Astrocyte (in vitro differentiated cells and primary cell): ENCODE measurements around the gene CCT8L2.
"Not testable (repeated sequence)": the region's sequence is repeated elsewhere in the genome, so short reads cannot be mapped to it uniquely, and the experiment has no call there.

Experiments
- EZH2 ChIP-seq: IDR thresholded peaks from 2 replicates; pipeline ENCODE4 v1.6.1; 2012; ENCODE audit warnings: mild to moderate bottlenecking, low read length, inconsistent platforms; ENCODE audit not compliant: insufficient read depth
- TF ChIP-seq, protein P1 (sequence below): IDR thresholded peaks from 2 replicates; pipeline ENCODE4 v1.5.1; 2011; ENCODE audit warnings: low read depth, mild to moderate bottlenecking, inconsistent platforms, low read length, moderate library complexity; ENCODE audit not compliant: insufficient read depth

DNA sequence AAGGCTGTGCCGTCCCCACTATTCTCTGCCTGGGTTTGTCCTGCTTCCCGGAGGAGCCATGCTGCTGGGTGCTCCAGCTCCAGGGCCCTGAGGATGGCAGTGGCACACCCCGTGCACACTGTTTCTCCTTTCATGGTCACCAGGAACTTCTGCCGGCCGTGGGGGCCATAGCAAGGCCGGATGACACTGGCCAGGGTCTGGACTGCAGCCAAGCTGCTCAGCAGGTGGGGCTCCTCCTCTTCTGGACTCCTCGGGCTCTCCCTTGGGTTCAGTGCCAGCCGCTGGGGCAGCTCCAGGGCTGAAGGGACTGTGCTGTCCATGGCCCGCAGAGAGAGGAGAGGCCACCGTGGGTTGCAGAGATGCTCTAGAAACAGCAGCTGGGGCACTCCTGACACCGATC is 379 bp downstream of the CCT8L2 start:
- TF ChIP-seq EZH2: not testable (repeated sequence)
- TF ChIP-seq, protein P1, sequence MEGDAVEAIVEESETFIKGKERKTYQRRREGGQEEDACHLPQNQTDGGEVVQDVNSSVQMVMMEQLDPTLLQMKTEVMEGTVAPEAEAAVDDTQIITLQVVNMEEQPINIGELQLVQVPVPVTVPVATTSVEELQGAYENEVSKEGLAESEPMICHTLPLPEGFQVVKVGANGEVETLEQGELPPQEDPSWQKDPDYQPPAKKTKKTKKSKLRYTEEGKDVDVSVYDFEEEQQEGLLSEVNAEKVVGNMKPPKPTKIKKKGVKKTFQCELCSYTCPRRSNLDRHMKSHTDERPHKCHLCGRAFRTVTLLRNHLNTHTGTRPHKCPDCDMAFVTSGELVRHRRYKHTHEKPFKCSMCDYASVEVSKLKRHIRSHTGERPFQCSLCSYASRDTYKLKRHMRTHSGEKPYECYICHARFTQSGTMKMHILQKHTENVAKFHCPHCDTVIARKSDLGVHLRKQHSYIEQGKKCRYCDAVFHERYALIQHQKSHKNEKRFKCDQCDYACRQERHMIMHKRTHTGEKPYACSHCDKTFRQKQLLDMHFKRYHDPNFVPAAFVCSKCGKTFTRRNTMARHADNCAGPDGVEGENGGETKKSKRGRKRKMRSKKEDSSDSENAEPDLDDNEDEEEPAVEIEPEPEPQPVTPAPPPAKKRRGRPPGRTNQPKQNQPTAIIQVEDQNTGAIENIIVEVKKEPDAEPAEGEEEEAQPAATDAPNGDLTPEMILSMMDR: not testable (repeated sequence)
